ENCODE measurements around the gene SLC30A2.

The SLC30A2 gene

GRCh38 chr1:26020941-26021646 is 24.8 kb downstream of the SLC30A2 start:
- DNase-seq = no peak

GRCh38 chr1:26020330-26020768 is 25.6 kb downstream of the SLC30A2 start:
- no peak for DNase-seq

- DNase-seq = no peak
These were observed 26.1 kb downstream of the SLC30A2 start for GRCh38 chr1:26019641-26020315.

GRCh38 chr1:26017606-26018005 is 28.3 kb downstream of the SLC30A2 start:
- DNase-seq = no peak

GRCh38 chr1:26016953-26017545 is 28.9 kb downstream of the SLC30A2 start:
- DNase-seq = no peak

- DNase-seq = no peak
These were observed 29.5 kb downstream of the SLC30A2 start for GRCh38 chr1:26016258-26016952.

GRCh38 chr1:26015358-26015757 is 30.6 kb downstream of the SLC30A2 start:
- no peak for DNase-seq

- no peak for DNase-seq
These were observed 31.7 kb downstream of the SLC30A2 start for GRCh38 chr1:26014179-26014578.

GRCh38 chr1:26012864-26013263 is 33.1 kb downstream of the SLC30A2 start:
- DNase-seq = no peak

GRCh38 chr1:26010825-26011224 is 35.1 kb downstream of the SLC30A2 start:
- no peak for DNase-seq

- DNase-seq = no peak
These were observed 36.0 kb downstream of the SLC30A2 start for GRCh38 chr1:26009796-26010447.

GRCh38 chr1:26006710-26007109 is 39.2 kb downstream of the SLC30A2 start:
- no peak for DNase-seq

GRCh38 chr1:26005434-26006105 is 40.3 kb downstream of the SLC30A2 start:
- DNase-seq = no peak

- no peak for DNase-seq
These were observed 42.2 kb downstream of the SLC30A2 start for GRCh38 chr1:26003756-26004155.

GRCh38 chr1:26003262-26003661 is 42.7 kb downstream of the SLC30A2 start:
- DNase-seq = no peak

- no peak for DNase-seq
These were observed 46.7 kb downstream of the SLC30A2 start for GRCh38 chr1:25999041-25999800.

GRCh38 chr1:25997828-25998761 is 47.8 kb downstream of the SLC30A2 start, which contains the start of gene PAFAH2:
PAFAH2 (minus strand) TSS chr1:25998063; CDS start chr1:25990816, 7,247 bp downstream.
- DNase-seq = peak; percentile 98

GRCh38 chr1:25996966-25997827 is 48.7 kb downstream of the SLC30A2 start:
- DNase-seq = no peak

Measured in SHP77 treated with DMSO at 0.1 percent for 48 hours (cell line).